Glutamatergic neuron (in vitro differentiated cells): ENCODE data around the gene PLEKHM2. TPM values are rescaled to one million over a fixed set of nuclear protein-coding genes. Genes with fewer than 3 reads are reported as not detected.
A peak's percentile ranks its signal among the peaks of the same experiment; 100 is the strongest.

Experiments
- DNase-seq: peaks from one replicate; pipeline ENCODE4 v3.0.0; 2022
- H3K27ac Mint-ChIP-seq: one replicate; pipeline ENCODE4 v1.8.0; 2020; ENCODE audit warnings: mild to moderate bottlenecking, mixed read lengths, inconsistent platforms; ENCODE audit not compliant: unreplicated experiment
- H3K27me3 Mint-ChIP-seq: one replicate; pipeline ENCODE4 v1.8.0; 2020; ENCODE audit warnings: mild to moderate bottlenecking, moderate library complexity, mixed read lengths, inconsistent platforms; ENCODE audit not compliant: unreplicated experiment
- H3K36me3 Mint-ChIP-seq: one replicate; pipeline ENCODE4 v1.8.0; 2020; ENCODE audit warnings: mild to moderate bottlenecking, mixed read lengths, inconsistent platforms; ENCODE audit not compliant: unreplicated experiment
- H3K4me1 Mint-ChIP-seq: one replicate; pipeline ENCODE4 v1.8.0; 2020; ENCODE audit warnings: mild to moderate bottlenecking, low read depth, mixed read lengths, inconsistent platforms; ENCODE audit not compliant: unreplicated experiment
- H3K4me3 Mint-ChIP-seq: one replicate; pipeline ENCODE4 v1.8.0; 2020; ENCODE audit warnings: mild to moderate bottlenecking, mixed read lengths, inconsistent platforms; ENCODE audit not compliant: unreplicated experiment
- H3K9me3 Mint-ChIP-seq: one replicate; pipeline ENCODE4 v1.8.0; 2020; ENCODE audit warnings: mild to moderate bottlenecking, moderate library complexity, mixed read lengths, inconsistent platforms; ENCODE audit not compliant: unreplicated experiment
- CTCF ChIP-seq: fragments of 200-600 bp; sonication (generic); IDR thresholded peaks from one replicate; pipeline ENCODE4 v1.5.0; 2021; ENCODE audit not compliant: partially characterized antibody, unreplicated experiment
- total RNA-seq: library from RNA; stranded (reverse); fragmentation: NEBNext Ultra II Directional; extraction: Animal tissue kit (Norgen Biotek cat#: 25700); gene quantifications from one replicate; pipeline ENCODE4 v1.2.1, GENCODE V29; 2021; ENCODE audit not compliant: unreplicated experiment

PLEKHM2 gene
- total RNA-seq, 1 donor from 2014 or later: 66.9 TPM

DNA sequence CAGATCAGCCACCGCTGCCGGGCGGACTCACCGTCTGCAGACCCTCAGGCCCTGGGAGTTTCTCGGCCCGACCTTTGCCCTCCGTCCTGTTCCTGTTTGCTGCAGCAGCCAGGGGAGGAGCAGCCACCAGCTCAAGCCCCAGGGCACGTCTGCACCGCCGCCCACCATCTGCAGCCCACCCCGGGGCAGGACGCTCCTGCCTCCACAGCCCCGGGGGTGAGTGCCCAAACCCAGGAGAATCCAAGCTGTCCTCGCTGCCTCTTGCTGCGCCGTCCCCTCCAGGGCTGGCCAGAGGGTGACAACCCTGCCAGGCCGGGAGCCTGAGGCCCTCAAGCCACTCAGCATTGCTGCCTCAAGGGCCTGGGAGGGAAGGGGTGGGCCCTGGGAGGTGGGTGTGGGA, 50.8 kb downstream of the PLEKHM2 start:
- Mint-ChIP-seq H3K4me3 (no peak overlapping the region), H3K9me3 (peaks cover 2% of the 10 kb centered on the region), H3K27ac (peak overlapping the region; percentile 59), H3K36me3 (no peaks in the 10 kb centered on the region), H3K27me3 (peaks cover 8% of the 10 kb centered on the region), H3K4me1 (peaks cover 7% of the 10 kb centered on the region)
- peak; percentile 55 for DNase-seq
- TF ChIP-seq CTCF: no peak

DNA sequence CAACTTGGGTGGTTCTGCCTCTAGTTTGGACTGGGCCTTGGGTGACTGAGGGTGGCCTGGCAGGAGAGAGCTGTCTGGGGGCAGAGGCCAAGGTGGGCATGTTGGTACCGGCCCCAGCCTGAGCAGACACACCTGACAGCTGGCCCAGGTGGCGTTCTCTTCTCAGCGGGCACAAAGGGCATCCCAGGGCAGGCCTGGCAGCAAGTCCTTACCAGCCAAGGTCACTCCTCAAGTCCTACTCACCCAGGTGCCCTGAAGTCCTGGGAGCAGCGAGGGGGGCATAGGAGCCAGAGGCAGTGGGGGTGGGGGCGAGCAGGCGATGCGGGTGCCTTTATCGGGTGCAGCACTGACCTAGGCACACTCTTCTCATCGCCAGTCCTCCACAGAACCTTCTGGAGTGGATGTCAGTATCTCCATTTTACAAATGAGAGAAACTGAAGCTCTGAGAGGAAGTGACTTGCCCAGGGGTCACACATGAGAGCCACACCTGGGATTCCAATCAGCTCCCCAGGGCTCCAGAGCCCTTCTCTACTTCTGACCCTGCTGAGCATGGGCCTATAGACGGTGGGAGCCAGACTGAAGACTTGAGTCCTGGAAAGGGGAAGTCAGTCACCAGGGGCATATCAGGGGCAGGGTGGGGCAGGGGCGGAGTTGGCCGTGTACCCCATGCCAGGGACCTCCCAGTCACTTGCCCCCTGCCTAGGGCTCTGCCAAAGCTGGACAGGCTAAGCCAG, 51.4 kb downstream of the PLEKHM2 start:
- peaks cover 3% of the 10 kb centered on the region for H3K9me3 Mint-ChIP-seq
- H3K4me1 Mint-ChIP-seq: peaks cover 7% of the 10 kb centered on the region
- H3K36me3 Mint-ChIP-seq: no peaks in the 10 kb centered on the region
- no peak for DNase-seq
- no peak overlapping the region for H3K4me3 Mint-ChIP-seq
- H3K27ac Mint-ChIP-seq: no peak overlapping the region
- TF ChIP-seq CTCF: no peak
- peaks cover 9% of the 10 kb centered on the region for H3K27me3 Mint-ChIP-seq

- Mint-ChIP-seq H3K4me1 (peaks cover 7% of the 10 kb centered on the region), H3K4me3 (no peak within 1 kb of the TSS), H3K27me3 (peaks cover 12% of the 10 kb centered on the region), H3K9me3 (peaks cover 3% of the 10 kb centered on the region), H3K36me3 (no peaks in the 10 kb centered on the region), H3K27ac (no peak within 1 kb of the TSS)
- DNase-seq: no peak
- TF ChIP-seq CTCF: no peak
Observed at GRCh38 chr1:15736038-15736891, 52.1 kb downstream of the PLEKHM2 start, which contains the start of gene SLC25A34. SLC25A34 (plus strand) TSS chr1:15736258; CDS start chr1:15736486, 228 bp downstream.

- Mint-ChIP-seq H3K36me3 (no peaks in the 10 kb centered on the region), H3K27me3 (peaks cover 12% of the 10 kb centered on the region), H3K4me1 (peaks cover 7% of the 10 kb centered on the region), H3K9me3 (peaks cover 3% of the 10 kb centered on the region), H3K4me3 (no peak overlapping the region), H3K27ac (no peak overlapping the region)
- no peak for DNase-seq
- no peak for TF ChIP-seq CTCF
Observed at GRCh38 chr1:15736892-15737261, 52.8 kb downstream of the PLEKHM2 start.
